Vagina (tissue), 2 donors: ENCODE data around the gene MIF. TPM values are rescaled to one million over a fixed set of nuclear protein-coding genes. Genes with fewer than 3 reads are reported as not detected.

ENCODE experiments used
- DNase-seq, 2 donors: peaks; one replicate each; pipeline ENCODE4 v3.0.0-alpha.2; 2017; ENCODE audit errors: extremely low spot score in 2 of 2
- H3K27ac ChIP-seq: fragments of 200-600 bp; sonication (generic); one replicate; pipeline ENCODE4 v1.5.1; 2019
- H3K27me3 ChIP-seq: fragments of 200-600 bp; sonication (generic); one replicate; pipeline ENCODE4 v1.5.1; 2019
- H3K36me3 ChIP-seq, 2 donors: fragments of 200-600 bp; sonication (generic); one replicate each; pipeline ENCODE4 v1.5.1; 2017 to 2019
- H3K4me1 ChIP-seq: fragments of 200-600 bp; sonication (generic); one replicate; pipeline ENCODE4 v1.5.1; 2019
- H3K4me3 ChIP-seq, 2 donors: fragments of 200-600 bp; sonication (generic); 1 replicate in 1 of 2; 2 replicates in 1 of 2; pipeline ENCODE4 v1.5.1; 2016 to 2019
- H3K9me3 ChIP-seq: fragments of 200-600 bp; sonication (generic); one replicate; pipeline ENCODE4 v1.5.1; 2019
- POLR2A ChIP-seq, 2 donors: fragments of 450-650 bp; IDR thresholded peaks; one replicate each; pipeline ENCODE4 v1.6.1; 2017; ENCODE audit warnings: antibody characterized with exemption in 2 of 2, mild to moderate bottlenecking in 2 of 2, moderate library complexity in 2 of 2
- POLR2AphosphoS5 ChIP-seq, 2 donors: sonication (generic); formaldehyde crosslinking; IDR thresholded peaks; one replicate each; pipeline ENCODE4 v1.9.0; 2017; ENCODE audit warnings: antibody characterized with exemption in 2 of 2, mild to moderate bottlenecking in 2 of 2, low read depth in 1 of 2; ENCODE audit not compliant: insufficient read depth in 1 of 2
- intact Hi-C: fragments of 100-400 bp; cut with DNase I; formaldehyde crosslinking; loops from one replicate; pipeline ENCODE4 v1.15.1; 2023
- total RNA-seq: library from RNA; depleted of rRNA; stranded (reverse); fragments of >200 nt; gene quantifications from one replicate; pipeline ENCODE4 v1.2.3, GENCODE V29; 2016
- TF ChIP-seq, protein P1 (sequence below), 3 experiments: fragments of 450-650 bp in 2 of 3; fragments of 200-600 bp in 1 of 3; sonication (generic) in 1 of 3; IDR thresholded peaks; one replicate each; pipeline ENCODE4 v1.5.1; 2017 to 2019; ENCODE audit warnings: antibody characterized with exemption in 3 of 3, mild to moderate bottlenecking in 2 of 3, moderate library complexity in 2 of 3

MIF gene
- total RNA-seq, 1 donor from 2014 or later, result 638 TPM

GRCh38 chr22:23888615-23889401 is 5.4 kb upstream of the MIF start:
- no peaks in the 10 kb centered on the region for H3K36me3 ChIP-seq
- intact Hi-C loops, result no loop called here
- TF ChIP-seq POLR2A (IDR thresholded peaks at IDR 0.05), result no peak
- TF ChIP-seq, protein P1, sequence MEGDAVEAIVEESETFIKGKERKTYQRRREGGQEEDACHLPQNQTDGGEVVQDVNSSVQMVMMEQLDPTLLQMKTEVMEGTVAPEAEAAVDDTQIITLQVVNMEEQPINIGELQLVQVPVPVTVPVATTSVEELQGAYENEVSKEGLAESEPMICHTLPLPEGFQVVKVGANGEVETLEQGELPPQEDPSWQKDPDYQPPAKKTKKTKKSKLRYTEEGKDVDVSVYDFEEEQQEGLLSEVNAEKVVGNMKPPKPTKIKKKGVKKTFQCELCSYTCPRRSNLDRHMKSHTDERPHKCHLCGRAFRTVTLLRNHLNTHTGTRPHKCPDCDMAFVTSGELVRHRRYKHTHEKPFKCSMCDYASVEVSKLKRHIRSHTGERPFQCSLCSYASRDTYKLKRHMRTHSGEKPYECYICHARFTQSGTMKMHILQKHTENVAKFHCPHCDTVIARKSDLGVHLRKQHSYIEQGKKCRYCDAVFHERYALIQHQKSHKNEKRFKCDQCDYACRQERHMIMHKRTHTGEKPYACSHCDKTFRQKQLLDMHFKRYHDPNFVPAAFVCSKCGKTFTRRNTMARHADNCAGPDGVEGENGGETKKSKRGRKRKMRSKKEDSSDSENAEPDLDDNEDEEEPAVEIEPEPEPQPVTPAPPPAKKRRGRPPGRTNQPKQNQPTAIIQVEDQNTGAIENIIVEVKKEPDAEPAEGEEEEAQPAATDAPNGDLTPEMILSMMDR (IDR thresholded peaks at IDR 0.05), result no peak
- TF ChIP-seq POLR2AphosphoS5 (IDR thresholded peaks at IDR 0.05; ENCODE audit: insufficient read depth in 1 of 2, low read depth in 1 of 2), result no peak

GRCh38 chr22:23889620-23890019 is 4.6 kb upstream of the MIF start:
- Histone ChIP-seq H3K27me3 (no peaks in the 10 kb centered on the region), H3K27ac (no peak overlapping the region), H3K36me3 (no peaks in the 10 kb centered on the region), H3K9me3 (no peaks in the 10 kb centered on the region), H3K4me1 (peaks cover 30% of the 10 kb centered on the region), H3K4me3 (no peak overlapping the region)
- TF ChIP-seq POLR2AphosphoS5 (IDR thresholded peaks at IDR 0.05; ENCODE audit: insufficient read depth in 1 of 2, low read depth in 1 of 2) (no peak), POLR2A (IDR thresholded peaks at IDR 0.05) (no peak)
- TF ChIP-seq, protein P1 (IDR thresholded peaks at IDR 0.05), result no peak
- intact Hi-C loops, result no loop called here
- DNase-seq, result no peak

More at GRCh38 chr22:23888615-23889401, 5.4 kb upstream of the MIF start:
- Histone ChIP-seq H3K4me3 (no peak overlapping the region), H3K9me3 (no peaks in the 10 kb centered on the region), H3K27ac (peak overlapping the region; percentile 42), H3K4me1 (peaks cover 28% of the 10 kb centered on the region), H3K27me3 (no peaks in the 10 kb centered on the region)
- no peak for DNase-seq

DNA sequence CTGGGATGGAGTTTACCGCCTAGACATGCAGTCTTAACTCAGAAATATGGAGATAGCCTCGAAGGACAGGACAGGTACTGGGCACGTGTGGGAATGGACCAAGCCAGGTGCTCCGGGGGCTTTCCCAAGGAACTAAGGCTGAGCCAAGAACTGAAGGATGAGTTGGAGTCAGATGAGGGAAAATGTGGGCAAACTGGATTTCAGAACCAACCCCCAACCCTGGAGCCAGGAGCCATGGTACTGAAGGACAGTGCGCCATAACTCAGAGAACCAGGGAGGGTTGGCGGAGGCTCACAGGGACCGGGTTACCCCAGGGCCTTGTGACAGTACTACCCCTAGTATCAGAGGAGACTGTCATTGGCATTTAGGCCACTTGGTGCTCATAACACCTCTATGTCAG is 2.5 kb upstream of the MIF start:
- Histone ChIP-seq H3K4me3 (no peak overlapping the region), H3K27me3 (no peaks in the 10 kb centered on the region), H3K36me3 (peaks cover 0 to 10% of the 10 kb centered on the region in 2 donors), H3K27ac (no peak overlapping the region), H3K4me1 (peaks cover 50% of the 10 kb centered on the region), H3K9me3 (no peaks in the 10 kb centered on the region)
- TF ChIP-seq POLR2A (IDR thresholded peaks at IDR 0.05) (no peak), POLR2AphosphoS5 (IDR thresholded peaks at IDR 0.05; ENCODE audit: insufficient read depth in 1 of 2, low read depth in 1 of 2) (no peak)
- TF ChIP-seq, protein P1 (IDR thresholded peaks at IDR 0.05), result no peak
- intact Hi-C loops, result no loop called here
- no peak for DNase-seq

- H3K36me3 ChIP-seq, result peaks cover 0 to 14% of the 10 kb centered on the region in 2 donors
- TF ChIP-seq POLR2A (IDR thresholded peaks at IDR 0.05) (no peak), POLR2AphosphoS5 (IDR thresholded peaks at IDR 0.05; ENCODE audit: insufficient read depth in 1 of 2, low read depth in 1 of 2) (no peak)
- TF ChIP-seq, protein P1 (IDR thresholded peaks at IDR 0.05), result no peak
- H3K27me3 ChIP-seq, result no peaks in the 10 kb centered on the region
- no peaks in the 10 kb centered on the region for H3K9me3 ChIP-seq
- no peak overlapping the region for H3K4me3 ChIP-seq
- intact Hi-C loops, result no loop called here
- no peak for DNase-seq
- no peak overlapping the region for H3K27ac ChIP-seq
- H3K4me1 ChIP-seq, result peaks cover 50% of the 10 kb centered on the region
Observed at GRCh38 chr22:23892130-23892529, 2.1 kb upstream of the MIF start.

DNA sequence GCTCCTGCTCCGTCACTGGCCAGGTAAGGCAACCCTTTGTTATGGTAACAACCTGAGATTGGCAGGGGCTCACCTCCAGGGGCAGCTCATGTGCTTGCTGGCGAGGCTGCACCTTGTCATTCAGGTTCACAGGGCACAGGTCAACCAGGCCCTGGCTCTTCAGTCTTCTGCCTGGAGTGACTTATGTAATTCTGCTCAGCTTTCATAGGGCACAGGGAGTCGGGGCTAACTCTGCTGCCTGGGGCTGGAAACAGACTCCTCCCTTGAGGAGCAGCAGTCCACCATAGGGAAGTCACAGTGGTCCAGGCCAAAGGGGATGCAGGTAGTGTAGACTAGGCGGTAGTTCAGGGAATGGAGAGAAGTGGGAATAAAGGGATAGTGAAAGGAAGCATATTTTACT is 1.5 kb upstream of the MIF start:
- Histone ChIP-seq H3K4me1 (peaks cover 50% of the 10 kb centered on the region), H3K27me3 (no peaks in the 10 kb centered on the region), H3K9me3 (no peaks in the 10 kb centered on the region), H3K4me3 (no peak overlapping the region), H3K27ac (peak overlapping the region; percentile 95), H3K36me3 (peaks cover 0 to 20% of the 10 kb centered on the region in 2 donors)
- no peak for TF ChIP-seq POLR2AphosphoS5 (IDR thresholded peaks at IDR 0.05; ENCODE audit: insufficient read depth in 1 of 2, low read depth in 1 of 2)
- TF ChIP-seq POLR2A (IDR thresholded peaks at IDR 0.05), result no peak
- TF ChIP-seq, protein P1 (IDR thresholded peaks at IDR 0.05), result no peak
- DNase-seq, result no peak
- intact Hi-C loops, result no loop called here
